Measurements from ENCODE around the gene PCBP3.

DNA sequence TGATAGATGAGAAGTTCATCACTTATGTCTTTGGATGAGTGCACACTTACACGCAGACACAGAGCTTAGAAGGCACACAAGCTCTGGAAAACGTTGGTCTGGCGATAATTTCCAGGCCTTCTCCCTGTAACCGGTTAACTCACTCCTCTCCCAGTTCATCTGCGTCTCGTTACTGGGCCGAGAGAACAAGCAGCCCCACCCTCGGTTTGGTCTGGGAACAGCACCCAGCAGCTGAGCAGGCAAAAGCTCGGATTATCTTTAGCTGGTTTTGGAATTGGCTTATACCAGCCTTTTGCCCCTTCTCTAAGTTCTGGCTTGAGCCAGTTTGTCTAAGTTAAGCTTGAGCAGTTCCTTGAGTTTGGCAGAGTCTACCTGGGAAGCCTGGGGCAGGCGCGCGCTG lies 310.7 kb downstream of the PCBP3 start:
- TF ChIP-seq, protein P1, sequence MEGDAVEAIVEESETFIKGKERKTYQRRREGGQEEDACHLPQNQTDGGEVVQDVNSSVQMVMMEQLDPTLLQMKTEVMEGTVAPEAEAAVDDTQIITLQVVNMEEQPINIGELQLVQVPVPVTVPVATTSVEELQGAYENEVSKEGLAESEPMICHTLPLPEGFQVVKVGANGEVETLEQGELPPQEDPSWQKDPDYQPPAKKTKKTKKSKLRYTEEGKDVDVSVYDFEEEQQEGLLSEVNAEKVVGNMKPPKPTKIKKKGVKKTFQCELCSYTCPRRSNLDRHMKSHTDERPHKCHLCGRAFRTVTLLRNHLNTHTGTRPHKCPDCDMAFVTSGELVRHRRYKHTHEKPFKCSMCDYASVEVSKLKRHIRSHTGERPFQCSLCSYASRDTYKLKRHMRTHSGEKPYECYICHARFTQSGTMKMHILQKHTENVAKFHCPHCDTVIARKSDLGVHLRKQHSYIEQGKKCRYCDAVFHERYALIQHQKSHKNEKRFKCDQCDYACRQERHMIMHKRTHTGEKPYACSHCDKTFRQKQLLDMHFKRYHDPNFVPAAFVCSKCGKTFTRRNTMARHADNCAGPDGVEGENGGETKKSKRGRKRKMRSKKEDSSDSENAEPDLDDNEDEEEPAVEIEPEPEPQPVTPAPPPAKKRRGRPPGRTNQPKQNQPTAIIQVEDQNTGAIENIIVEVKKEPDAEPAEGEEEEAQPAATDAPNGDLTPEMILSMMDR (IDR thresholded peaks at IDR 0.05) = no peak
- TF ChIP-seq POLR2A (IDR thresholded peaks at IDR 0.05) = no peak

Data from right lobe of liver (tissue), 4 donors.